GM12801 (cell line): ENCODE results near the gene CEMIP.

Experiments
- TF ChIP-seq, protein P1 (sequence below): IDR thresholded peaks from one replicate; pipeline ENCODE4 v1.5.1; 2011; ENCODE audit warnings: control low read depth; ENCODE audit not compliant: insufficient read length; ENCODE audit errors: extremely low read depth

The CEMIP gene

DNA sequence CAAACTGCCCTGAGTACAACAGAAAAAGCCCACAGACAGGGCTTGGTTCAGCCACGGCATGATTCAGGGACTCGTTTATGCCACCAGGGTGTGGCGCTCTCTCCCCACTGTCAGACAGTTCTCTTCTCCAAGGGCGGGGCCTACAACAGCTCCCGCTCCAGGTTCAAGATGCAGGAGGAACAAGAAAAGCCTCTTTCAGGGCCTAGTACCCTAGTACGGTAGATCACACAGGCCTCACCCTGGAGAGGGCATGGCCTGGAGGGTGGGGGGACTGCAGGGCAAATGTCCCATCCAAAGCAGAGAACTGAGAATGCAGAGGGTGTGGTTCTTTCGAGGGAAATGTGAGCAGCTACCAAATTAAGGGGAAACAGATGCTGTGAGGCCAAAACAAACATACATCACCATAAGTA, 198.5 kb downstream of the CEMIP start:
- TF ChIP-seq, protein P1, sequence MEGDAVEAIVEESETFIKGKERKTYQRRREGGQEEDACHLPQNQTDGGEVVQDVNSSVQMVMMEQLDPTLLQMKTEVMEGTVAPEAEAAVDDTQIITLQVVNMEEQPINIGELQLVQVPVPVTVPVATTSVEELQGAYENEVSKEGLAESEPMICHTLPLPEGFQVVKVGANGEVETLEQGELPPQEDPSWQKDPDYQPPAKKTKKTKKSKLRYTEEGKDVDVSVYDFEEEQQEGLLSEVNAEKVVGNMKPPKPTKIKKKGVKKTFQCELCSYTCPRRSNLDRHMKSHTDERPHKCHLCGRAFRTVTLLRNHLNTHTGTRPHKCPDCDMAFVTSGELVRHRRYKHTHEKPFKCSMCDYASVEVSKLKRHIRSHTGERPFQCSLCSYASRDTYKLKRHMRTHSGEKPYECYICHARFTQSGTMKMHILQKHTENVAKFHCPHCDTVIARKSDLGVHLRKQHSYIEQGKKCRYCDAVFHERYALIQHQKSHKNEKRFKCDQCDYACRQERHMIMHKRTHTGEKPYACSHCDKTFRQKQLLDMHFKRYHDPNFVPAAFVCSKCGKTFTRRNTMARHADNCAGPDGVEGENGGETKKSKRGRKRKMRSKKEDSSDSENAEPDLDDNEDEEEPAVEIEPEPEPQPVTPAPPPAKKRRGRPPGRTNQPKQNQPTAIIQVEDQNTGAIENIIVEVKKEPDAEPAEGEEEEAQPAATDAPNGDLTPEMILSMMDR = no peak

GRCh38 chr15:80978685-80979329, 199.6 kb downstream of the CEMIP start:
- TF ChIP-seq, protein P1 = no peak

DNA sequence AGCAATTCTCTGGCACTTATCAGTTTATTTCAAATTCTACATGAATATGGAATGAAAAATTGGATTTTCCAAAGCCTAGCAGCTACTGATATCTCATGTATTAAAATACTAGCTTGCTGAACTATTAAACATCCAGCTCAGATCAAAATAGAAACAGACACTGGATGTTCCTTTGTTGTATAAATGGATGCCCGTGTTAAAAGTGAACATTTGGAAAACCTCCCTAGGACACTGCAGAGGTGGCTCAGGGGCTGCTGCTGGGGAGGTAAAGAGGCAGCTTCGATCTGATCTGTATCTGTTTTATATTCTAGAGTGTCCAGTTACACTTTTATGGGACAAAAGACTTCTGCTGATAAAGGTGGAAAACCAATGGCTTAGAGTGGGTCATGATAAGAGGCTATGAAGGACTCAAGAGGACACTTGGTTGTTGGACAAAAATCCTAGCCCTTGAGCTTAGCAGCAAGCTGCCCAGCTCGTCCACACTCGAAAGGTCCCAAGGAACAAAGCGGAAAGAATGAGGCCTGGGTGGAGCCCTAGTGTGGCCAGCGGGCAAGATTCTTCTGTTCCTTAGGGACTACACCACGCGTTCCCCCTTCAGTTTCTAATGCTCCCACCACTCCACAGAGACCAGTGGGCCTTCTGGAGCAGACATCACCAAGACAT, 200.5 kb downstream of the CEMIP start:
- TF ChIP-seq, protein P1 = no peak

GRCh38 chr15:80982205-80982604, 203.0 kb downstream of the CEMIP start:
- TF ChIP-seq, protein P1 = no peak

GRCh38 chr15:80982839-80983238, 203.7 kb downstream of the CEMIP start:
- TF ChIP-seq, protein P1 = no peak

GRCh38 chr15:80984856-80985255, 205.7 kb downstream of the CEMIP start:
- TF ChIP-seq, protein P1 = no peak

DNA sequence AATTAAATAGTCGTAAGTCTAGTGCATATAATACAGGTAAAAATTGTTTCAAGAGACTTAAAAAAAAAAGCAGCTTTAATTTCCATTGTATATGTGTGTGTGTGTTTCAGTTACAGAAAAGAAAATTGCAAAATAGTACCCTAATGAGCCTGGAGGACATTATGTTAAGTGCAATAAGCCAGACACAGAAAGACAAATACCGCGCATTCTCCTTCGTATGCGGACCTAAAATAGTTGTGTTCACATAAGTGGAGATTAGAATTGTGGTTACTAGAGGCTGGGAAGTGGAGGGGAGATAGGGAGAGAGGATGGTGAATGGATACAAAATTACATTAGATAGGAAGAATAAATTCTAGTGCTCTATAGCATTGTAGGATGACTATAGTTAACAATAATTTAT, 206.8 kb downstream of the CEMIP start:
- TF ChIP-seq, protein P1 = no peak
